ENCODE results near the gene FLNB.

FLNB gene

GRCh38 chr3:58144478-58145325 lies 136.5 kb downstream of the FLNB start:
- H3K4me1 ChIP-seq (ENCODE audit: control insufficient read depth in 1 of 2, insufficient read depth in 1 of 2, low read depth in 1 of 2, low read length in 1 of 2): no peaks in the 10 kb centered on the region
- no peaks in the 10 kb centered on the region for H3K9me3 ChIP-seq
- no peak for TF ChIP-seq CTCF (IDR thresholded peaks at IDR 0.05)
- H3K27ac ChIP-seq: no peak overlapping the region
- H3K4me3 ChIP-seq (ENCODE audit: low read depth in 1 of 2, low read length in 1 of 2): no peak overlapping the region
- no peaks in the 10 kb centered on the region for H3K36me3 ChIP-seq
- H3K27me3 ChIP-seq: no peaks in the 10 kb centered on the region

- no peaks in the 10 kb centered on the region for H3K27me3 ChIP-seq
- H3K36me3 ChIP-seq: no peaks in the 10 kb centered on the region
- no peak for TF ChIP-seq CTCF (IDR thresholded peaks at IDR 0.05)
- H3K9me3 ChIP-seq: no peaks in the 10 kb centered on the region
- no peak overlapping the region for H3K4me3 ChIP-seq (ENCODE audit: low read depth in 1 of 2, low read length in 1 of 2)
- H3K4me1 ChIP-seq (ENCODE audit: control insufficient read depth in 1 of 2, insufficient read depth in 1 of 2, low read depth in 1 of 2, low read length in 1 of 2): no peaks in the 10 kb centered on the region
- no peak overlapping the region for H3K27ac ChIP-seq
Observed at GRCh38 chr3:58148049-58148448, 139.8 kb downstream of the FLNB start.

GRCh38 chr3:58150130-58150809 lies 142.0 kb downstream of the FLNB start:
- Histone ChIP-seq H3K9me3 (no peaks in the 10 kb centered on the region), H3K4me3 (ENCODE audit: low read depth in 1 of 2, low read length in 1 of 2) (no peak overlapping the region), H3K36me3 (no peaks in the 10 kb centered on the region), H3K27ac (no peak overlapping the region), H3K4me1 (ENCODE audit: control insufficient read depth in 1 of 2, insufficient read depth in 1 of 2, low read depth in 1 of 2, low read length in 1 of 2) (no peaks in the 10 kb centered on the region), H3K27me3 (no peaks in the 10 kb centered on the region)
- no peak for TF ChIP-seq CTCF (IDR thresholded peaks at IDR 0.05)

GRCh38 chr3:58150810-58151199 lies 142.6 kb downstream of the FLNB start:
- no peak overlapping the region for H3K4me3 ChIP-seq (ENCODE audit: low read depth in 1 of 2, low read length in 1 of 2)
- H3K36me3 ChIP-seq: no peaks in the 10 kb centered on the region
- H3K27me3 ChIP-seq: no peaks in the 10 kb centered on the region
- no peak overlapping the region for H3K27ac ChIP-seq
- no peaks in the 10 kb centered on the region for H3K9me3 ChIP-seq
- no peaks in the 10 kb centered on the region for H3K4me1 ChIP-seq (ENCODE audit: control insufficient read depth in 1 of 2, insufficient read depth in 1 of 2, low read depth in 1 of 2, low read length in 1 of 2)
- no peak for TF ChIP-seq CTCF (IDR thresholded peaks at IDR 0.05)

GRCh38 chr3:58151637-58152036 lies 143.4 kb downstream of the FLNB start:
- no peak overlapping the region for H3K27ac ChIP-seq
- H3K4me3 ChIP-seq (ENCODE audit: low read depth in 1 of 2, low read length in 1 of 2): no peak overlapping the region
- no peak for TF ChIP-seq CTCF (IDR thresholded peaks at IDR 0.05)
- no peaks in the 10 kb centered on the region for H3K36me3 ChIP-seq
- H3K9me3 ChIP-seq: no peaks in the 10 kb centered on the region
- H3K27me3 ChIP-seq: no peaks in the 10 kb centered on the region
- no peaks in the 10 kb centered on the region for H3K4me1 ChIP-seq (ENCODE audit: control insufficient read depth in 1 of 2, insufficient read depth in 1 of 2, low read depth in 1 of 2, low read length in 1 of 2)
